K562 (cell line): ENCODE measurements around the gene HMGA1. TPM values are rescaled to one million over a fixed set of nuclear protein-coding genes. Genes with fewer than 3 reads are reported as not detected.

Source experiments
- CCNT2 ChIP-seq: IDR thresholded peaks from 2 replicates; pipeline ENCODE4 v1.6.1; 2011; ENCODE audit warnings: borderline replicate concordance, low read depth, mild to moderate bottlenecking, moderate library complexity, mixed read lengths, low read length; ENCODE audit not compliant: insufficient read length; ENCODE audit errors: extremely low read depth
- CREM ChIP-seq: IDR thresholded peaks from 2 replicates; pipeline ENCODE4 v1.6.1; 2014; ENCODE audit warnings: antibody characterized with exemption, low read depth
- ELF2 ChIP-seq: fragments of 250-450 bp; sonication (Bioruptor Pico); IDR thresholded peaks from 2 replicates; pipeline ENCODE4 v1.5.0; 2021; ENCODE audit warnings: mild to moderate bottlenecking
- ETV1 ChIP-seq: fragments of 450-650 bp; conservative IDR thresholded peaks from 2 replicates; pipeline ENCODE4 v1.6.1; 2016; ENCODE audit warnings: missing genetic modification characterization, control low read depth, low read depth, missing compliant biosample characterization
- GATAD2B ChIP-seq: fragments of 450-650 bp; IDR thresholded peaks from 2 replicates; pipeline ENCODE4 v1.6.1; 2017; ENCODE audit warnings: mild to moderate bottlenecking, borderline replicate concordance
- HCFC1 ChIP-seq: IDR thresholded peaks from 2 replicates; pipeline ENCODE4 v1.6.1; 2012; ENCODE audit warnings: low read depth, low read length, improper control_type of control experiment
- HNRNPUL1 ChIP-seq: fragments of 200-400 bp; formaldehyde crosslinking; IDR thresholded peaks from 2 replicates; pipeline ENCODE4 v1.6.1; 2017; ENCODE audit warnings: low read length
- KDM2B ChIP-seq: fragments of 250-450 bp; sonication (Bioruptor Pico); IDR thresholded peaks from 2 replicates; pipeline ENCODE4 v1.8.0; 2021; ENCODE audit warnings: mild to moderate bottlenecking, moderate library complexity
- LEF1 ChIP-seq: fragments of 450-650 bp; IDR thresholded peaks from 2 replicates; pipeline ENCODE4 v1.6.1; 2016; ENCODE audit warnings: mild to moderate bottlenecking
- MXI1 ChIP-seq: IDR thresholded peaks from 2 replicates; pipeline ENCODE4 v1.6.1; 2011; ENCODE audit warnings: low read depth, mild to moderate bottlenecking, improper control_type of control experiment, low read length
- NFE2L1 ChIP-seq: fragments of 450-650 bp; IDR thresholded peaks from 2 replicates; pipeline ENCODE4 v1.6.1; 2016; ENCODE audit warnings: missing genetic modification characterization, low read depth, mild to moderate bottlenecking, missing compliant biosample characterization, moderate library complexity, borderline replicate concordance
- NR2C1 ChIP-seq, 2 experiments: fragments of 450-650 bp; IDR thresholded peaks; 2 replicates each; pipeline ENCODE4 v1.6.1; 2017; ENCODE audit warnings: mild to moderate bottlenecking in 2 of 2, antibody characterized with exemption in 1 of 2, inconsistent platforms in 1 of 2, missing compliant biosample characterization in 1 of 2, missing genetic modification characterization in 1 of 2
- RBBP5 ChIP-seq: fragments of 200-600 bp; sonication (generic); IDR thresholded peaks from 2 replicates; pipeline ENCODE4 v1.6.1; 2012; ENCODE audit warnings: borderline replicate concordance, mild to moderate bottlenecking, low read length, control low read depth, inconsistent platforms; ENCODE audit not compliant: insufficient read depth, poor library complexity, severe bottlenecking
- SAFB2 ChIP-seq: fragments of 200-400 bp; formaldehyde crosslinking; IDR thresholded peaks from 2 replicates; pipeline ENCODE4 v1.6.1; 2018; ENCODE audit warnings: borderline replicate concordance, low read length, low read depth, moderate library complexity; ENCODE audit not compliant: severe bottlenecking
- SMAD1 ChIP-seq: fragments of 150-350 bp; IDR thresholded peaks from 2 replicates; pipeline ENCODE4 v1.6.1; 2014; ENCODE audit warnings: low read length, low read depth; ENCODE audit not compliant: partially characterized antibody
- TCF7 ChIP-seq: sonication (generic); IDR thresholded peaks from 2 replicates; pipeline ENCODE4 v1.6.1; 2016; ENCODE audit warnings: antibody characterized with exemption, borderline replicate concordance
- polyA plus RNA-seq, 8 experiments: library from polyadenylated mRNA; depleted of rRNA in 4 of 8; stranded (reverse) in 5 of 8; unstranded in 3 of 8; fragments of >200 nt; fragmentation: Nextera tagmentation in 2 of 8; fragmentation: Illumina TruSeq in 1 of 8; extraction: Ambion mirVana in 2 of 8; extraction: Trizol in 1 of 8; gene quantifications; 2 replicates each; pipeline versions ENCODE4 v1.2.1 to v1.2.3, GENCODE V29; 2011 to 2014; ENCODE audit warnings: inconsistent platforms in 1 of 8, missing spikeins in 1 of 8
- total RNA-seq, 7 experiments: library from RNA; depleted of rRNA in 6 of 7; stranded (reverse); fragments of >200 nt in 6 of 7; fragmentation: Illumina TruSeq in 2 of 7; extraction: Trizol in 2 of 7; gene quantifications; 2 replicates each; pipeline versions ENCODE4 v1.2.1 to v1.2.3, GENCODE V29; 2011 to 2021; ENCODE audit warnings: low replicate concordance in 1 of 7
- TF ChIP-seq, protein P1 (sequence below): sonication (generic); formaldehyde crosslinking; IDR thresholded peaks from 2 replicates; pipeline ENCODE4 v1.8.0; 2022; ENCODE audit warnings: missing genetic modification reagents, mild to moderate bottlenecking, moderate library complexity, borderline replicate concordance
- TF ChIP-seq, protein P2 (sequence below): fragments of 450-650 bp; formaldehyde crosslinking; IDR thresholded peaks from 2 replicates; pipeline ENCODE4 v1.4.0; 2020; ENCODE audit warnings: mild to moderate bottlenecking, moderate library complexity
- TF ChIP-seq, protein P3 (sequence below): fragments of 250-450 bp; sonication (Bioruptor Pico); IDR thresholded peaks from 2 replicates; pipeline ENCODE4 v1.8.0; 2021; ENCODE audit warnings: borderline replicate concordance, mild to moderate bottlenecking, moderate library complexity; ENCODE audit not compliant: poor library complexity, severe bottlenecking
- TF ChIP-seq, protein P4 (sequence below): sonication (generic); formaldehyde crosslinking; IDR thresholded peaks from 2 replicates; pipeline ENCODE4 v1.8.0; 2022; ENCODE audit warnings: missing genetic modification reagents, mild to moderate bottlenecking, borderline replicate concordance

The HMGA1 gene
- total and polyA plus RNA-seq, 9 of the 15 experiments (the other 6 are each of a cell fraction or from before 2014, with no cell fraction given), result 27.8 to 1,947 (median 594) TPM

DNA sequence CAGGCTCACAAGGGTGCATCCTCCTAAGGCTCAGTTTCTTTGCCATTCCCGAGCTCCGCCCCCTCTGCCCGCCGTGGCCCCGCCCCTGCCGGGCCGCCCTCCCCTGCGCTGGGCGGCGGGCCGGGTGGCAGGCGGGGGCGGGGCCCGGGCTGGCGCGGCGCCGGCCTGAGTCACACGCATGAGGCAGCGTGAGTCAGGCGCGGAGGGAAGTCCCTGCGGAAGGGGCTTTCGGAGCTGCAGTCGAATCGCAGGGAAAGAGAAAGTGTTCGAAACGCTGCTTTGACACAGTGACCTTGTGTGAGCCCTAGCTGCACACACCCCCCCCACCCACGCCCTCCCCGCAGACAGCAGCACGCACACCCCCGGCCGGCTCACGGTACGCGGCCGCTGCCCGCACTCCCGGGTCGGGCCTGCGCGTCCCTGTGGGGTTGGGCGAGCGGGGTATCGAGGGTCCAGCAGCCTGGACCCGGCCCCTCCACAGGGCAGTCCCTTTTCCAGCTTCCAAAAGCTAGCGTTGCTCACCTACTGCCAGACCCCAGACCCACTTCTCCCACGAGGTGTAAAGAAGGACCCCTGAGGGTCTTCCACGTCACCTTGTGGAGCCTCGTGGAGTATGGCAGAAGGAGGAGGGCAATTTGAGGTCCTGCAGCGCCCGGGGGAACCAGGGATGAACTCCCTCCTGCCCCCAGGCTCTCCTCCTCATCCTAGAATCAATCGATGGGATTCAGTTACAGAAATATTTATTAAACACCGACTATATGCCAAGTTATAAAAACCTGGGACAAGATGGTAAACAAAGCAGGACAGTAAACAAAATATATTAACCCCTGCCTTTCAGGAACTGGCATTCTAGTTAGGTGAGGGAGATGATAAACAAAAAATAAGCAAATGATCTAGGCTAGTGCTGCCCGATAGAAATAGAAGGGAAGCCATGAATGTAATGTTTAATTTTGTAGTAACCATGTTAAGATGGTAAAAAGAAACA is 12.4 kb upstream of the HMGA1 start (continued):
- TF ChIP-seq, protein P1, sequence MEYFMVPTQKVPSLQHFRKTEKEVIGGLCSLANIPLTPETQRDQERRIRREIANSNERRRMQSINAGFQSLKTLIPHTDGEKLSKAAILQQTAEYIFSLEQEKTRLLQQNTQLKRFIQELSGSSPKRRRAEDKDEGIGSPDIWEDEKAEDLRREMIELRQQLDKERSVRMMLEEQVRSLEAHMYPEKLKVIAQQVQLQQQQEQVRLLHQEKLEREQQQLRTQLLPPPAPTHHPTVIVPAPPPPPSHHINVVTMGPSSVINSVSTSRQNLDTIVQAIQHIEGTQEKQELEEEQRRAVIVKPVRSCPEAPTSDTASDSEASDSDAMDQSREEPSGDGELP, result peak; percentile 59; the same call in 1 of the 2 replicates
- TF ChIP-seq SMAD1, result peak; percentile 53
- peak; percentile 35; the same call in 1 of the 2 replicates for TF ChIP-seq HCFC1
- TF ChIP-seq KDM2B (CRISPR knock-in tag), result peak; percentile 77
- TF ChIP-seq, protein P2, sequence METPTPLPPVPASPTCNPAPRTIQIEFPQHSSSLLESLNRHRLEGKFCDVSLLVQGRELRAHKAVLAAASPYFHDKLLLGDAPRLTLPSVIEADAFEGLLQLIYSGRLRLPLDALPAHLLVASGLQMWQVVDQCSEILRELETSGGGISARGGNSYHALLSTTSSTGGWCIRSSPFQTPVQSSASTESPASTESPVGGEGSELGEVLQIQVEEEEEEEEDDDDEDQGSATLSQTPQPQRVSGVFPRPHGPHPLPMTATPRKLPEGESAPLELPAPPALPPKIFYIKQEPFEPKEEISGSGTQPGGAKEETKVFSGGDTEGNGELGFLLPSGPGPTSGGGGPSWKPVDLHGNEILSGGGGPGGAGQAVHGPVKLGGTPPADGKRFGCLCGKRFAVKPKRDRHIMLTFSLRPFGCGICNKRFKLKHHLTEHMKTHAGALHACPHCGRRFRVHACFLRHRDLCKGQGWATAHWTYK, result no peak; the same call in 1 of the 2 replicates
- no peak for TF ChIP-seq NR2C1 (IDR thresholded peaks at IDR 0.05)
- TF ChIP-seq NR2C1 (tag; IDR thresholded peaks at IDR 0.05), result peak; percentile 24; the same call in 1 of the 2 replicates
- no peak for TF ChIP-seq NFE2L1 (tag)
- TF ChIP-seq GATAD2B, result peak; percentile 91
- TF ChIP-seq MXI1, result peak; percentile 58
- no peak for TF ChIP-seq HNRNPUL1
- TF ChIP-seq CCNT2, result peak; percentile 96
- peak; percentile 59 for TF ChIP-seq ETV1 (tag)
- TF ChIP-seq SAFB2, result no peak
- peak; percentile 52; the same call in 1 of the 2 replicates for TF ChIP-seq ELF2
- TF ChIP-seq, protein P3, sequence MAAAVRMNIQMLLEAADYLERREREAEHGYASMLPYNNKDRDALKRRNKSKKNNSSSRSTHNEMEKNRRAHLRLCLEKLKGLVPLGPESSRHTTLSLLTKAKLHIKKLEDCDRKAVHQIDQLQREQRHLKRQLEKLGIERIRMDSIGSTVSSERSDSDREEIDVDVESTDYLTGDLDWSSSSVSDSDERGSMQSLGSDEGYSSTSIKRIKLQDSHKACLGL (CRISPR knock-in tag), result peak; percentile 45
- no peak for TF ChIP-seq LEF1
- TF ChIP-seq, protein P4, sequence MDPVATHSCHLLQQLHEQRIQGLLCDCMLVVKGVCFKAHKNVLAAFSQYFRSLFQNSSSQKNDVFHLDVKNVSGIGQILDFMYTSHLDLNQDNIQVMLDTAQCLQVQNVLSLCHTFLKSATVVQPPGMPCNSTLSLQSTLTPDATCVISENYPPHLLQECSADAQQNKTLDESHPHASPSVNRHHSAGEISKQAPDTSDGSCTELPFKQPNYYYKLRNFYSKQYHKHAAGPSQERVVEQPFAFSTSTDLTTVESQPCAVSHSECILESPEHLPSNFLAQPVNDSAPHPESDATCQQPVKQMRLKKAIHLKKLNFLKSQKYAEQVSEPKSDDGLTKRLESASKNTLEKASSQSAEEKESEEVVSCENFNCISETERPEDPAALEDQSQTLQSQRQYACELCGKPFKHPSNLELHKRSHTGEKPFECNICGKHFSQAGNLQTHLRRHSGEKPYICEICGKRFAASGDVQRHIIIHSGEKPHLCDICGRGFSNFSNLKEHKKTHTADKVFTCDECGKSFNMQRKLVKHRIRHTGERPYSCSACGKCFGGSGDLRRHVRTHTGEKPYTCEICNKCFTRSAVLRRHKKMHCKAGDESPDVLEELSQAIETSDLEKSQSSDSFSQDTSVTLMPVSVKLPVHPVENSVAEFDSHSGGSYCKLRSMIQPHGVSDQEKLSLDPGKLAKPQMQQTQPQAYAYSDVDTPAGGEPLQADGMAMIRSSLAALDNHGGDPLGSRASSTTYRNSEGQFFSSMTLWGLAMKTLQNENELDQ (CRISPR knock-in tag), result no peak
- TF ChIP-seq CREM, result peak; percentile 85
- peak; percentile 46 for TF ChIP-seq RBBP5
- no peak for TF ChIP-seq TCF7
